ENCODE data around the gene ISCU. TPM values are rescaled to one million over a fixed set of nuclear protein-coding genes. Genes with fewer than 3 reads are reported as not detected.

The ISCU gene
- total and polyA plus RNA-seq, 2 of the 8 experiments (the other 6 are each of a cell fraction or from before 2014, with no cell fraction given), result 72.1 to 78.1 TPM

GRCh38 chr12:108582978-108583770 lies 20.8 kb downstream of the ISCU start:
- FAIRE-seq (no peak), DNase-seq (ENCODE audit: low read depth in 1 of 2, low spot score in 2 of 2) (no peak)
- peaks cover 0 to 3% of the 10 kb centered on the region in 2 experiments; a peak in 1 of 4 replicates for H3K9me3 ChIP-seq (ENCODE audit: insufficient read depth in 2 of 2, low read depth in 1 of 2, low read length in 1 of 2)
- H2BK120ac ChIP-seq (replicated peaks; ENCODE audit: low read depth, low read length), result no peak overlapping the region
- TF ChIP-seq TBP (IDR thresholded peaks at IDR 0.05; ENCODE audit: low read depth, low read length), result no peak
- H3K4me1 ChIP-seq (replicated peaks in 1 of 4; ENCODE audit: control insufficient read depth in 3 of 4, insufficient read depth in 4 of 4, low read length in 3 of 4), result no peaks in the 10 kb centered on the region
- H3K18ac ChIP-seq (ENCODE audit: extremely low read depth, low read length), result no peak overlapping the region
- no peak overlapping the region for H2AK5ac ChIP-seq (ENCODE audit: low read depth, low read length)
- peaks cover 0 to 6% of the 10 kb centered on the region in 2 experiments for H4K20me1 ChIP-seq (replicated peaks in 1 of 2; ENCODE audit: control insufficient read depth in 1 of 2, insufficient read depth in 2 of 2, low read length in 2 of 2)
- no peak overlapping the region for H3K4me3 ChIP-seq (ENCODE audit: extremely low read depth in 1 of 4, insufficient read depth in 2 of 4, low read depth in 3 of 4, low read length in 4 of 4)
- H3K23me2 ChIP-seq (ENCODE audit: low read depth, low read length), result peaks cover 9% of the 10 kb centered on the region; the same call in 1 of the 2 replicates
- no peak overlapping the region for H3K56ac ChIP-seq (replicated peaks; ENCODE audit: insufficient read length, low read depth, low read length)
- H2BK20ac ChIP-seq (ENCODE audit: low read length), result no peak overlapping the region
- H2BK5ac ChIP-seq (ENCODE audit: low read depth, low read length), result no peak overlapping the region
- no peaks in the 10 kb centered on the region for H3K27me3 ChIP-seq (replicated peaks in 1 of 4; ENCODE audit: control insufficient read depth in 3 of 4, extremely low read depth in 1 of 4, insufficient read depth in 3 of 4, low read length in 3 of 4)
- no peak overlapping the region; the same call in 1 of the 2 replicates for H2AFZ ChIP-seq (ENCODE audit: low read length)
- H4K5ac ChIP-seq (ENCODE audit: insufficient read length, low read depth, low read length), result no peak overlapping the region
- no peak overlapping the region for H3K9ac ChIP-seq (replicated peaks in 1 of 4; ENCODE audit: extremely low read depth in 1 of 4, low read depth in 3 of 4, low read length in 3 of 4)
- H3K79me2 ChIP-seq (ENCODE audit: control insufficient read depth in 1 of 2, insufficient read depth in 2 of 2, low read length in 2 of 2), result no peaks in the 10 kb centered on the region
- ChIA-PET POLR2A (ENCODE audit: partially characterized antibody) (interaction anchor here (1.5 to 1.9 kb wide), 2 partner anchors 10 to 22 kb away, joined by 4 to 6 read pairs; partner anchors contain the start of gene SART3), CTCF (ENCODE audit: partially characterized antibody) (interaction anchor here (0.9 to 4.5 kb wide), 5 partner anchors 13 to 368 kb away, joined by 3 to 32 read pairs (median 6); no protein-coding TSS in a partner anchor)
- no peak overlapping the region for H2BK12ac ChIP-seq (ENCODE audit: low read depth, low read length)
- no peak overlapping the region for H3K23ac ChIP-seq (ENCODE audit: insufficient read length)
- H3K27ac ChIP-seq (ENCODE audit: low read depth, low read length), result no peak overlapping the region
- no peak overlapping the region for H4K91ac ChIP-seq (replicated peaks; ENCODE audit: insufficient read length, low read length)
- no peak overlapping the region for H3K4ac ChIP-seq (replicated peaks; ENCODE audit: insufficient read length, low read depth, low read length)
- H3K4me2 ChIP-seq (ENCODE audit: insufficient read depth in 1 of 2, low read depth in 2 of 2, low read length in 2 of 2), result no peak overlapping the region
- H3K36me3 ChIP-seq (ENCODE audit: control insufficient read depth in 2 of 4, insufficient read depth in 4 of 4, low read length in 3 of 4), result no peaks in the 10 kb centered on the region
- 82% methylated on average over 10 of the region's 10 CpGs; no CpG with 5 or more reads in 1 of the 2 experiments for WGBS, 2 experiments (ENCODE audit: extremely low coverage in 1 of 2, insufficient coverage in 1 of 2, insufficient read length in 1 of 2, insufficient replicate concordance in 2 of 2, low coverage in 1 of 2, low lambda C conversion rate in 2 of 2, missing lambda C conversion rate in 1 of 2)
- no peaks in the 10 kb centered on the region for H3K79me1 ChIP-seq (ENCODE audit: low read depth, low read length)
- no peak overlapping the region for H2BK15ac ChIP-seq (ENCODE audit: low read length)
- H3K14ac ChIP-seq (ENCODE audit: insufficient read length), result no peak overlapping the region
- H4K8ac ChIP-seq (ENCODE audit: extremely low read depth, insufficient read depth, low read length), result no peak overlapping the region

Measured in H1 (cell line).